ENCODE data around the gene TMEM232.

GRCh38 chr5:110371011-110371724 is 355.3 kb downstream of the TMEM232 start:
- no peak for TF ChIP-seq CTCF (IDR thresholded peaks at IDR 0.05; ENCODE audit: low read depth, low read length, poor library complexity, severe bottlenecking)
- no peak for TF ChIP-seq EZH2phosphoT487 (IDR thresholded peaks at IDR 0.05; ENCODE audit: borderline replicate concordance, low read length)
